ENCODE results near the gene FUT2. TPM values are rescaled to one million over a fixed set of nuclear protein-coding genes. Genes with fewer than 3 reads are reported as not detected.

The FUT2 gene
- total and polyA plus RNA-seq, 10 of the 15 experiments (the other 5 are each of a cell fraction or from before 2014, with no cell fraction given): 0.02 to 0.13 (median 0.07) TPM; not detected in 7

- Histone ChIP-seq H3K79me2 (ENCODE audit: control insufficient read depth, insufficient read depth, low read length) (no peaks in the 10 kb centered on the region), H4K20me1 (ENCODE audit: control insufficient read depth, insufficient read depth) (no peaks in the 10 kb centered on the region), H3K4me2 (ENCODE audit: control insufficient read depth, insufficient read depth) (no peak within 1 kb of the TSS), H3K4me1 (ENCODE audit: control insufficient read depth, insufficient read depth, low read length) (no peaks in the 10 kb centered on the region), H3K27me3 (replicated peaks in 1 of 2; ENCODE audit: control insufficient read depth in 2 of 2, insufficient read depth in 2 of 2, low read length in 1 of 2) (peaks cover 2 to 6% of the 10 kb centered on the region in 2 experiments; a peak in 3 of 4 replicates), H3K9me3 (replicated peaks; ENCODE audit: control insufficient read depth, insufficient read depth, low read length) (no peaks in the 10 kb centered on the region), H3K36me3 (ENCODE audit: control insufficient read depth in 2 of 2, insufficient read depth in 2 of 2, low read length in 1 of 2) (no peaks in the 10 kb centered on the region), H3K9ac (ENCODE audit: control insufficient read depth, insufficient read depth, low read length) (no peak within 1 kb of the TSS), H3K4me3 (no peak within 1 kb of the TSS), H2AFZ (ENCODE audit: control insufficient read depth, low read depth, low read length) (no peak within 1 kb of the TSS), H3K27ac (ENCODE audit: control insufficient read depth, insufficient read depth) (no peak within 1 kb of the TSS)
- in situ Hi-C loops (cut with MboI): no loop called here
- no peak for FAIRE-seq
- ChIA-PET RAD21 (ENCODE audit: unreplicated experiment) (no interaction called here), CTCF (no interaction called here), SMC1A (ENCODE audit: uncharacterized antibody, unreplicated experiment) (no interaction called here), POLR2A (interaction anchor here (0.6 kb wide), 1 partner anchor 41 kb away, joined by 3 read pairs; no protein-coding TSS in a partner anchor)
- peak; percentile 28; the same call in 2 of the 3 replicates for ATAC-seq
- intact Hi-C loops (cut with micrococcal nuclease; ENCODE audit: unreplicated experiment): no loop called here
- DNase-seq (ENCODE audit: low read depth, low spot score): no peak
- no TSS peak for BruUV-seq (replicated peaks)
- TF ChIP-seq E2F4 (IDR thresholded peaks at IDR 0.05; ENCODE audit: low read depth, low read length) (no peak), CEBPZ (IDR thresholded peaks at IDR 0.05; ENCODE audit: low read depth, low read length) (no peak), TCF3 (IDR thresholded peaks at IDR 0.05; ENCODE audit: borderline replicate concordance, insufficient read depth, low read depth, low read length) (no peak), EP300 (IDR thresholded peaks at IDR 0.05; ENCODE audit: borderline replicate concordance in 1 of 2, control insufficient read depth in 1 of 2, low read depth in 2 of 2, low read length in 2 of 2) (no peak), ATF7 (IDR thresholded peaks at IDR 0.05; ENCODE audit: low read depth) (no peak)
- WGBS (ENCODE audit: insufficient coverage, insufficient replicate concordance, low lambda C conversion rate, missing lambda C conversion rate): 3% methylated on average over 49 of the region's 73 CpGs
Measured at GRCh38 chr19:48752496-48753365, 57.0 kb downstream of the FUT2 start, which contains the start of gene FUT1. Gene FUT1, minus strand, starts transcription at chr19:48752641. Its CDS starts 1,360 bp downstream, at chr19:48751281.

All from GM12878 (cell line).